Trophoblast cell (in vitro differentiated cells and primary cell): ENCODE measurements around the gene SNCA.

Source experiments
- DNase-seq, 2 donors: peaks; one replicate each; pipeline ENCODE4 v3.0.0-alpha.2; 2016
- H2AFZ ChIP-seq: 2 replicates; pipeline ENCODE4 v1.6.1; 2013; ENCODE audit warnings: low read length, moderate library complexity, mild to moderate bottlenecking; ENCODE audit not compliant: insufficient read depth, poor library complexity
- H2AK5ac ChIP-seq: 2 replicates; pipeline ENCODE4 v1.6.1; 2013; ENCODE audit warnings: mild to moderate bottlenecking, low read length
- H2BK120ac ChIP-seq: 2 replicates; pipeline ENCODE4 v1.6.1; 2013; ENCODE audit warnings: low read length, mild to moderate bottlenecking, moderate library complexity; ENCODE audit not compliant: insufficient read depth, poor library complexity
- H2BK12ac ChIP-seq: 2 replicates; pipeline ENCODE4 v1.6.1; 2013; ENCODE audit warnings: mild to moderate bottlenecking, low read length, moderate library complexity
- H2BK5ac ChIP-seq: 2 replicates; pipeline ENCODE4 v1.6.1; 2013; ENCODE audit warnings: low read length, low read depth, moderate library complexity, mild to moderate bottlenecking; ENCODE audit not compliant: poor library complexity
- H3K14ac ChIP-seq: 2 replicates; pipeline ENCODE4 v1.6.1; 2013; ENCODE audit warnings: mild to moderate bottlenecking, low read length
- H3K18ac ChIP-seq: 2 replicates; pipeline ENCODE4 v1.6.1; 2013; ENCODE audit warnings: mild to moderate bottlenecking, low read length
- H3K23ac ChIP-seq: 2 replicates; pipeline ENCODE4 v1.6.1; 2013; ENCODE audit warnings: low read length
- H3K27ac ChIP-seq: 2 replicates; pipeline ENCODE4 v1.5.1; 2013; ENCODE audit warnings: low read depth, mild to moderate bottlenecking, inconsistent platforms, low read length, moderate library complexity
- H3K27me3 ChIP-seq: 2 replicates; pipeline ENCODE4 v1.6.1; 2013; ENCODE audit warnings: inconsistent platforms, mild to moderate bottlenecking, low read length, moderate library complexity; ENCODE audit not compliant: insufficient read depth
- H3K36me3 ChIP-seq, 2 experiments: 1 replicate in 1 of 2; 2 replicates in 1 of 2; pipeline ENCODE4 v1.6.1; 2013; ENCODE audit warnings: low read length in 2 of 2, mild to moderate bottlenecking in 2 of 2, moderate library complexity in 1 of 2; ENCODE audit not compliant: insufficient read depth in 2 of 2, control insufficient read depth in 1 of 2
- H3K4ac ChIP-seq: 2 replicates; pipeline ENCODE4 v1.6.1; 2013; ENCODE audit warnings: low read depth, mild to moderate bottlenecking, low read length, moderate library complexity
- H3K4me1 ChIP-seq, 2 experiments: 1 replicate in 1 of 2; 2 replicates in 1 of 2; pipeline ENCODE4 v1.6.1; 2013; ENCODE audit warnings: low read length in 2 of 2, mild to moderate bottlenecking in 2 of 2, moderate library complexity in 1 of 2; ENCODE audit not compliant: insufficient read depth in 2 of 2, control insufficient read depth in 1 of 2
- H3K4me2 ChIP-seq: 2 replicates; pipeline ENCODE4 v1.6.1; 2013; ENCODE audit warnings: inconsistent platforms, mild to moderate bottlenecking, low read length, moderate library complexity
- H3K4me3 ChIP-seq: 2 replicates; pipeline ENCODE4 v1.5.1; 2013; ENCODE audit warnings: mild to moderate bottlenecking, low read depth, low read length, inconsistent platforms
- H3K79me1 ChIP-seq: one replicate; pipeline ENCODE4 v1.6.1; 2013; ENCODE audit warnings: low read length
- H3K79me2 ChIP-seq: 2 replicates; pipeline ENCODE4 v1.6.1; 2013; ENCODE audit warnings: low read length, mild to moderate bottlenecking; ENCODE audit not compliant: control insufficient read depth, insufficient read depth, poor library complexity
- H3K9ac ChIP-seq: 2 replicates; pipeline ENCODE4 v1.6.1; 2013; ENCODE audit warnings: mild to moderate bottlenecking, low read length
- H3K9me3 ChIP-seq: 2 replicates; pipeline ENCODE4 v1.6.1; 2013; ENCODE audit warnings: low read depth, mild to moderate bottlenecking, control low read depth, inconsistent platforms, low read length; ENCODE audit not compliant: insufficient read depth
- H4K12ac ChIP-seq: 2 replicates; pipeline ENCODE4 v1.6.1; 2013; ENCODE audit warnings: low read depth, mild to moderate bottlenecking, low read length, moderate library complexity
- H4K8ac ChIP-seq: 2 replicates; pipeline ENCODE4 v1.6.1; 2013; ENCODE audit warnings: low read depth, mild to moderate bottlenecking, low read length, moderate library complexity
- H4K91ac ChIP-seq: one replicate; pipeline ENCODE4 v1.6.1; 2013; ENCODE audit warnings: low read depth, mild to moderate bottlenecking, low read length, moderate library complexity
- WGBS: extraction: QIAGEN DNeasy Blood & Tissue Kit; methylation state at CpG from one replicate; pipeline ENCODE4 v1.1.7; 2013; ENCODE audit warnings: missing lambda C conversion rate; ENCODE audit not compliant: insufficient read length, insufficient coverage; ENCODE audit errors: extremely low coverage; 5-methylcytosine and 5-hydroxymethylcytosine counted together

SNCA gene

GRCh38 chr4:89716893-89717292 is 120.1 kb downstream of the SNCA start:
- DNase-seq: no peak
- Histone ChIP-seq H3K79me1 (no peaks in the 10 kb centered on the region), H3K4me2 (no peak overlapping the region), H3K9ac (no peak overlapping the region), H3K18ac (no peak overlapping the region), H3K14ac (no peak overlapping the region), H3K4me1 (no peaks in the 10 kb centered on the region), H3K79me2 (no peaks in the 10 kb centered on the region), H4K91ac (no peak overlapping the region), H4K12ac (no peak overlapping the region), H2BK12ac (no peak overlapping the region), H2AFZ (no peak overlapping the region), H3K9me3 (no peaks in the 10 kb centered on the region), H4K8ac (no peak overlapping the region), H2BK120ac (no peak overlapping the region), H3K36me3 (no peaks in the 10 kb centered on the region), H3K4ac (no peak overlapping the region), H3K4me3 (no peak overlapping the region), H3K23ac (no peak overlapping the region), H3K27me3 (no peaks in the 10 kb centered on the region), H2AK5ac (no peak overlapping the region), H2BK5ac (no peak overlapping the region), H3K27ac (no peak overlapping the region)
- no CpG with 5 or more reads among the region's 6 CpGs for WGBS

GRCh38 chr4:89715631-89716030 is 121.3 kb downstream of the SNCA start:
- no peak for DNase-seq
- Histone ChIP-seq H2AK5ac (no peak overlapping the region), H3K27me3 (no peaks in the 10 kb centered on the region), H2AFZ (no peak overlapping the region), H3K36me3 (no peaks in the 10 kb centered on the region), H3K4me3 (no peak overlapping the region), H3K14ac (no peak overlapping the region), H3K9ac (no peak overlapping the region), H3K18ac (no peak overlapping the region), H4K8ac (no peak overlapping the region), H2BK120ac (no peak overlapping the region), H2BK5ac (no peak overlapping the region), H3K23ac (no peak overlapping the region), H2BK12ac (no peak overlapping the region), H3K4ac (no peak overlapping the region), H3K79me2 (no peaks in the 10 kb centered on the region), H3K79me1 (no peaks in the 10 kb centered on the region), H3K9me3 (no peaks in the 10 kb centered on the region), H3K4me1 (no peaks in the 10 kb centered on the region), H4K12ac (no peak overlapping the region), H4K91ac (no peak overlapping the region), H3K4me2 (no peak overlapping the region), H3K27ac (no peak overlapping the region)
- no CpG with 5 or more reads among the region's 1 CpG for WGBS

GRCh38 chr4:89712827-89713226 is 124.1 kb downstream of the SNCA start:
- Histone ChIP-seq H2BK120ac (no peak overlapping the region), H3K79me1 (no peaks in the 10 kb centered on the region), H3K4ac (no peak overlapping the region), H2AFZ (no peak overlapping the region), H2AK5ac (no peak overlapping the region), H3K79me2 (no peaks in the 10 kb centered on the region), H3K4me2 (no peak overlapping the region), H3K4me3 (no peak overlapping the region), H2BK12ac (no peak overlapping the region), H3K14ac (no peak overlapping the region), H3K36me3 (no peaks in the 10 kb centered on the region), H4K91ac (no peak overlapping the region), H4K8ac (no peak overlapping the region), H3K23ac (no peak overlapping the region), H3K27ac (no peak overlapping the region), H3K4me1 (peaks cover 0 to 3% of the 10 kb centered on the region in 2 experiments), H2BK5ac (no peak overlapping the region), H3K18ac (no peak overlapping the region), H3K9me3 (no peaks in the 10 kb centered on the region), H4K12ac (no peak overlapping the region), H3K9ac (no peak overlapping the region), H3K27me3 (no peaks in the 10 kb centered on the region)
- WGBS: no CpG with 5 or more reads among the region's 4 CpGs
- no peak for DNase-seq

GRCh38 chr4:89712141-89712540 is 124.8 kb downstream of the SNCA start:
- Histone ChIP-seq H3K4ac (no peak overlapping the region), H2AFZ (no peak overlapping the region), H3K9me3 (no peaks in the 10 kb centered on the region), H3K79me2 (no peaks in the 10 kb centered on the region), H3K36me3 (no peaks in the 10 kb centered on the region), H4K91ac (no peak overlapping the region), H3K27ac (no peak overlapping the region), H3K9ac (no peak overlapping the region), H3K14ac (no peak overlapping the region), H3K4me3 (no peak overlapping the region), H2AK5ac (no peak overlapping the region), H2BK120ac (no peak overlapping the region), H3K4me1 (peaks cover 0 to 3% of the 10 kb centered on the region in 2 experiments), H2BK5ac (no peak overlapping the region), H3K23ac (no peak overlapping the region), H4K12ac (no peak overlapping the region), H4K8ac (no peak overlapping the region), H3K79me1 (no peaks in the 10 kb centered on the region), H3K18ac (no peak overlapping the region), H3K4me2 (no peak overlapping the region), H3K27me3 (no peaks in the 10 kb centered on the region), H2BK12ac (no peak overlapping the region)
- WGBS: no CpG with 5 or more reads among the region's 2 CpGs
- DNase-seq: no peak
